ENCODE data around the gene PALM3.

DNA sequence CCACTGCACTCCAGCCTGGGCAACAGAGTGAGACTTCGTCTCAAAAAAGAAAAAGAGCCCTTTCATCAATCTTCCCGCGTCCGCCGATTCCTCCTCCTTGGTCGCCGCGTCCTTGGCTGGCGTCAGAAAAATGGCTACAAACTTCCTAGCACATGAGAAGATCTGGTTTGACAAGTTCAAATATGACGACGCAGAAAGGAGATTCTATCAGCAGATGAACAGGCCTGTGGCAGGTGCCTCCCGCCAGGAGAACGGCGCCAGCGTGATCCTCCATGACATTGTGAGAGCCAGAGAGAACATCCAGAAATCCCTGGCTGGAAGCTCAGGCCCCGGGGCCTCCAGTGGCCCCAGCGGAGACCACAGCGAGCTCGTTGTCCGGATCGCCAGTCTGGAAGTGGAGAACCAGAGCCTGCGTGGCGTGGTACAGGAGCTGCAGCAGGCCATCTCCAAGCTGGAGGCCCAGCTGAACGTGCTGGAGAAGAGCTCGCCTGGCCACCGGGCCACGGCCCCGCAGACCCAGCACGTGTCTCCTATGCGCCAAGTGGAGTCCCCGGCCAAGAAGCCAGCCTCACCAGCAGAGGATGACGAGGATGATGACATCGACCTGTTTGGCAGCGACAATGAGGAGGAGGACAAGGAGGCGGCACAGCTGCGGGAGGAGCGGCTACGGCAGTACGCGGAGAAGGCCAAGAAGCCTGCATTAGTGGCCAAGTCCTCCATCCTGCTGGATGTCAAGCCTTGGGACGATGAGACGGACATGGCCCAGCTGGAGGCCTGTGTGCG lies 8.6 kb upstream of the PALM3 start:
- TF ChIP-seq, protein P1, sequence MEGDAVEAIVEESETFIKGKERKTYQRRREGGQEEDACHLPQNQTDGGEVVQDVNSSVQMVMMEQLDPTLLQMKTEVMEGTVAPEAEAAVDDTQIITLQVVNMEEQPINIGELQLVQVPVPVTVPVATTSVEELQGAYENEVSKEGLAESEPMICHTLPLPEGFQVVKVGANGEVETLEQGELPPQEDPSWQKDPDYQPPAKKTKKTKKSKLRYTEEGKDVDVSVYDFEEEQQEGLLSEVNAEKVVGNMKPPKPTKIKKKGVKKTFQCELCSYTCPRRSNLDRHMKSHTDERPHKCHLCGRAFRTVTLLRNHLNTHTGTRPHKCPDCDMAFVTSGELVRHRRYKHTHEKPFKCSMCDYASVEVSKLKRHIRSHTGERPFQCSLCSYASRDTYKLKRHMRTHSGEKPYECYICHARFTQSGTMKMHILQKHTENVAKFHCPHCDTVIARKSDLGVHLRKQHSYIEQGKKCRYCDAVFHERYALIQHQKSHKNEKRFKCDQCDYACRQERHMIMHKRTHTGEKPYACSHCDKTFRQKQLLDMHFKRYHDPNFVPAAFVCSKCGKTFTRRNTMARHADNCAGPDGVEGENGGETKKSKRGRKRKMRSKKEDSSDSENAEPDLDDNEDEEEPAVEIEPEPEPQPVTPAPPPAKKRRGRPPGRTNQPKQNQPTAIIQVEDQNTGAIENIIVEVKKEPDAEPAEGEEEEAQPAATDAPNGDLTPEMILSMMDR (conservative IDR thresholded peaks at IDR 0.05 in 1 of 2, IDR thresholded peaks at IDR 0.05 in 1 of 2; ENCODE audit: low read depth in 1 of 2, low read length in 2 of 2): no peak
- no peak for TF ChIP-seq EZH2 (IDR thresholded peaks at IDR 0.05; ENCODE audit: low read length, missing control alignments)
